H1 (cell line): ENCODE data around the gene TNIP3. TPM values are rescaled to one million over a fixed set of nuclear protein-coding genes. Genes with fewer than 3 reads are reported as not detected.

Source experiments
- CTCF ChIP-seq, 3 experiments: IDR thresholded peaks; 1 replicate in 2 of 3; 2 replicates in 1 of 3; pipeline versions ENCODE4 v1.5.1 to v1.6.1; 2011; ENCODE audit warnings: low read length in 3 of 3, mild to moderate bottlenecking in 3 of 3, inconsistent platforms in 2 of 3, low read depth in 1 of 3, moderate library complexity in 1 of 3; ENCODE audit not compliant: insufficient read depth in 1 of 3; ENCODE audit errors: control extremely low read depth in 1 of 3
- polyA plus RNA-seq, 7 experiments: library from polyadenylated mRNA; depleted of rRNA in 3 of 7; stranded (reverse) in 5 of 7; unstranded in 2 of 7; fragments of >200 nt in 5 of 7; fragments of 200-250 nt in 2 of 7; gene quantifications; 1 replicate in 5 of 7; 2 replicates in 1 of 7; 4 replicates in 1 of 7; pipeline versions ENCODE4 v1.2.1 to v1.2.3, GENCODE V29; 2011 to 2013; ENCODE audit warnings: missing spikeins in 2 of 7, mixed read lengths in 2 of 7
- total RNA-seq: library from RNA; stranded (reverse); fragmentation: NEBNext Ultra II Directional; extraction: Animal tissue kit (Norgen Biotek cat#: 25700); gene quantifications from 2 replicates; pipeline ENCODE4 v1.2.1, GENCODE V29; 2021

TNIP3 gene
- total and polyA plus RNA-seq, 2 of the 8 experiments (the other 6 are each of a cell fraction or from before 2014, with no cell fraction given) = not detected

DNA sequence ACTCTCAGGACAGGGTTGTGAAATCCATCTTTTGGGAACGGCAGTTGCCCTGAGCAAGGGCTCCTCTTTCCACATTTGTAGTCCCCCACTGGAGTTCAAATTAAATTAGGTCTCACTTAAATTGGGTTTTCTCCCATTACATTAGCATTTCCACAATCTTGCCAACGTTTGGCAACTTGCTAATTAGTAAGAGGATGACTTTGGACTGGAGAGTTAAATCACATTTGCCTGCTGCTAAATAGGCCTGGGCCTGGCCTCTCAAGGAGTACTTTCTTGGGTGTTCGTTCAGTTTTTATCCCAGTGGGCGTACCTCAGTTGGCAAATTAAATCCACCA, 33.8 kb downstream of the TNIP3 start (continued):
- TF ChIP-seq CTCF (IDR thresholded peaks at IDR 0.05; ENCODE audit: control extremely low read depth in 1 of 3, insufficient read depth in 1 of 3, low read depth in 1 of 3, low read length in 3 of 3) = no peak
